ENCODE measurements around the gene RPL11.

GRCh38 chr1:23709229-23709628 lies 17.6 kb downstream of the RPL11 start:
- TF ChIP-seq EZH2 (IDR thresholded peaks at IDR 0.05) (no peak), POLR2AphosphoS5 (IDR thresholded peaks at IDR 0.05; ENCODE audit: borderline replicate concordance, low read depth, low read length) (no peak)

Measured in SK-N-MC (cell line).